G401 (cell line): ENCODE results near the gene LPO. TPM values are rescaled to one million over a fixed set of nuclear protein-coding genes. Genes with fewer than 3 reads are reported as not detected.

Experiments used
- DNase-seq: peaks from one replicate; pipeline ENCODE4 v3.0.0-alpha.2; 2015; ENCODE audit warnings: low spot score
- in situ Hi-C: cut with HindIII; loops from 2 replicates; pipeline ENCODE4 v1.10.0; 2016; ENCODE audit warnings: low sequenced_read_pairs, mixed read lengths
- total RNA-seq: library from RNA; depleted of rRNA; stranded (reverse); fragments of >200 nt; shearing (Covaris generic); gene quantifications from 2 replicates; pipeline ENCODE4 v1.2.3, GENCODE V29; 2014; rRNA removed

The LPO gene
- total RNA-seq, result not detected in 2 replicates

- no peak for DNase-seq
Measured at GRCh38 chr17:58238147-58238634, at the start of gene LPO. Gene LPO, plus strand, starts transcription at chr17:58238584. Its CDS starts 4,396 bp downstream, at chr17:58242980.

DNA sequence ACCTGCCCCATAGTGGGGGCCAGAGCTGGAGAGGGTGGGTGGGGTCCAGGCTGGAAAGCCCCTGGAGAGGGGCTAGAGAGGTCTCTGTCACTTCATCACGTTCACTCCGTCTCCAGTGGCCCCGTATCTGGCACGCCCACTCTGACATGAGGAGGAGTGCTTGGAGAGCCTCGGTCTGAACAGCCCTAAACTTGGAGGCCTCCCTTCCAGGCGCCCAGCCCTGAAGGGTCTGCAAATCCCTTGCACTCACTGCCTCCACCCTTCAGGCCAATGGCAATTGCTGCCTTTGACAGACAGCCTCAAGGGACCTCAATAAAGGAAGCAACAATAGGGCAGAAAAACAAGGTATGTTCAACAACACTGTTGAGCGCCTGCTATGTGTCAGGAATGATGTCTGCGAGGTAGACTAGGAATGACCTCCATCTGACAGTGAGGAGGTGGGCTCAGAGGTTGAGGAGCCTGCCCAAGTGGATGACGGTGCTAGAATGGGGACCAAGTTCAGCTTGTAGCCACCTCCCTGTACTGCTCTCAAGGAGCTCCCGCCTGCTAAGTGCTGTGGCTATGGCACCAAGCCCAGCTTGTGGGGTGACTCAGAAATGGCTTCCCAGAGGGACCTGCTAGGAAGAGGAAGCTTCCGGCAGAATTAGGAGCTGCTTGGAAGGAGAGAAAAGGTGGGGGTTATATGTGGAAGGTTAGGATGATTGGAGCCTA, 48.8 kb upstream of the LPO start:
- no peak for DNase-seq
- in situ Hi-C loops, result no loop called here

More at GRCh38 chr17:58238147-58238634, at the start of gene LPO:
- in situ Hi-C loops, result no loop called here

DNA sequence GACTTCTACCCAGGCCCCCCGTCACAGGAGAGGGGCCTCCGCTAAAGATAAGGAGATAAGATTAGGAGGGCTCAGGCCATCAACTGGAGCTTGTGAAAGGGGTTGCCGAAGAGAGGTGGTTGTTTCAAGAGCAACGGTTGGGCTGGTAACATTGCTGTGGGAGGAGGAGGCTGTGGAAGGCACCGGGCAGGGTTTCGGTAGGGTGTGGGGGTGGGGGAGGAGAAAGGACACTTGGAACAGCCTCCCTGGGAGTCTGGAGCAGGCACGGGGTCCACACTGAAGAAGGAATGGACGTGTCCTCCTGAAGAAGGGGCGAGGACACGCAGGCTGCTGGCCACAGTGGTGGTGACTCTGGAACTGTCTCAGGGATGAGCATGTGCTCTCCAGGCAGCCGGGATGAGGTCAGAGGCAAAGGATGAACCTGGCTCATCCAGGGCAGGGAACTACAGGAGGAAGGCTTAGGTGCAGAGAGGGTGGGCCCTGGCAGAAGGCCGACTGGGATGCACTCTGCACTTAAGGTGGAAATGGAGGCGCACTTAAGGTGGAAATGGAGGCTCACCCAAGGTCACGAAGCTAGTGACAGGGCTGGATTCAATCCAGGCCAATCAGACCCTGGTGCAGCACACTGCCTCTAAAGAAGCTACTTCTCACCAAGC, 47.0 kb upstream of the LPO start:
- in situ Hi-C loops, result no loop called here
- DNase-seq, result no peak

- in situ Hi-C loops, result no loop called here
- DNase-seq, result no peak
Measured at GRCh38 chr17:58192612-58193011, 45.8 kb upstream of the LPO start, which contains the start of gene EPX. Gene EPX, plus strand, starts transcription at chr17:58192726. Its CDS starts 121 bp downstream, at chr17:58192847.

GRCh38 chr17:58193641-58194255, 44.6 kb upstream of the LPO start:
- in situ Hi-C loops, result no loop called here
- DNase-seq, result no peak

DNA sequence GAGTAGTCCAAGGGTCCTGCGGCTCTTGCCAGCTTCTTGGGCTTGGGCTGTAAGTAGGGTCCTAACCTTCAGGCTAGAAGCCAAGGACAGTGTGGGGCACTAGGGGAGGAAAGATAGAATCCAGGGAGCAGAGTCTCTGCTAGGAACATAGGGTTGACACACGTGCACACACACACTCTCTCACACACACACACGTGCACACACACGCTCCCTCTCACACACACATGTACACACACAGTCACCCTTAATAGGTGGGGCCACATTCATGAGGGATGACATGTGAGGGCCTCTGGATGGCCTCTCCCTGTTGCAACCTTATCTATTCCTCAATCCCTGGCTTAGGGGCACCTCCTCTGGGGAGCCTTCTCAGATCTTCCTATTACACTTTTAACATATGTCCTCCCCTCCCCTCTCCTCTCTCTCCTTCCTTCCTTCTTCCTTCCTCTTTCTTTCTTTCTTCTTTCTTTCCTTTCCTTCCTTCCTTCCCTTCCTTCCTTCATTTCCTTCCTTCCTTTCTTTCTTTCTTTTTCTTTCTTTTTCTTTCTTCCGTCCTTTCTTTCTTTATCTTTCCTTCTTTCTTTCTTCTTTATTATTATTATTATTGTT, 42.8 kb upstream of the LPO start:
- DNase-seq, result no peak
- in situ Hi-C loops, result no loop called here

DNA sequence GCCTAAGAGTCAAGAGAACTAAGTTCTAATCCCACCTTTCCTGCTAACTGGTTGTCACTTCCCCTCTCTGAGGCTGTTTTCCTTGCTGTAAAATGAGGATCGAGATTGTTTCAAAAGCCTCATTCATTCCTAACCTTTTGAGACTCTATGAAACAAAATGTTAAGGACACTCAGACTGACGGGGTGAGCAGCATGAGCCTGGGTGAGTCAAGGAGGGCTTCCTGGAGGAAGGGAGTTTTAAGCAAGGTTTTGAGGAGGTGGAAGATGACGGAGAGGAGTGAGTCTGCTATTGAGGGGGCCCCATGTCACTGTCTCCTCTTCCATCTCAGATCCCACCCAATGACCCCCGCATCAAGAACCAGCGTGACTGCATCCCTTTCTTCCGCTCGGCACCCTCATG, 41.8 kb upstream of the LPO start:
- no peak for DNase-seq
- in situ Hi-C loops, result no loop called here

DNA sequence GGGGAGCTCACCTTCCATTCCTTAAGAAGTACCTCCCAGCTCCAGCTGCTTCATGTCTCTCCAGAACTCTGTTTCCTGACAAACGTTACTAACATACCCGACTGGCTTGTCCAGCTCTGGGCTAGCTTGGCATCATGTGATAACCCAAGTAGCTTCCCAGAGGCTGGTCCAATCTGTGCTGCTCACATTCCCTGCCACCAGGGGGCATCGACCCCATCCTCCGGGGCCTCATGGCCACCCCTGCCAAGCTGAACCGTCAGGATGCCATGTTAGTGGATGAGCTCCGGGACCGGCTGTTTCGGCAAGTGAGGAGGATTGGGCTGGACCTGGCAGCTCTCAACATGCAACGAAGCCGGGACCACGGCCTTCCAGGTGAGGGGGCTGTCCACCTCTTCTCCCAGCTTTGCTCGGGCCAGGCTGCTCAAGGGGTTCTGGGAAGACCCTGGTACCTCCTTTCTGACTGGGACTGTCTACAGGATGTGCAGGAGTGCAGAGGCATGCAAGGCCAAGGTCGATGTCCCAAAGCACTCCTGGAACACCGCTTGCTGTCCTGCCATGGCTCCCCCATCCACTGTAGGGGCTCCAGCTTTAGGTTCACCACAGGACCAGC, 38.3 kb upstream of the LPO start:
- peak; percentile 37 for DNase-seq
- in situ Hi-C loops, result no loop called here

DNA sequence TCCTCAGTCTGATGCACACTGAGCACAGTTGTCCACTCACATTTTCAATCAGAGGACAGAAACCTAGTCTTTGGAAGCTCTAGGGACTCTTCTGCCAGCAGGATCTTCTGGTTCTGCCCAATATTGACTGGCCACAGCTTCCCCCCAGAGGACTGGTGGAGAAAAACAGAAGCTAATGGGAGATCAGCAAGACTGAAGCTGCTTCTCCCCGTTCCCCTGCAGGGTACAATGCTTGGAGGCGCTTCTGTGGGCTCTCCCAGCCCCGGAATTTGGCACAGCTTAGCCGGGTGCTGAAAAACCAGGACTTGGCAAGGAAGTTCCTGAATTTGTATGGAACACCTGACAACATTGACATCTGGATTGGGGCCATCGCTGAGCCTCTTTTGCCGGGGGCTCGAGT, 35.5 kb upstream of the LPO start:
- in situ Hi-C loops, result no loop called here
- no peak for DNase-seq

DNA sequence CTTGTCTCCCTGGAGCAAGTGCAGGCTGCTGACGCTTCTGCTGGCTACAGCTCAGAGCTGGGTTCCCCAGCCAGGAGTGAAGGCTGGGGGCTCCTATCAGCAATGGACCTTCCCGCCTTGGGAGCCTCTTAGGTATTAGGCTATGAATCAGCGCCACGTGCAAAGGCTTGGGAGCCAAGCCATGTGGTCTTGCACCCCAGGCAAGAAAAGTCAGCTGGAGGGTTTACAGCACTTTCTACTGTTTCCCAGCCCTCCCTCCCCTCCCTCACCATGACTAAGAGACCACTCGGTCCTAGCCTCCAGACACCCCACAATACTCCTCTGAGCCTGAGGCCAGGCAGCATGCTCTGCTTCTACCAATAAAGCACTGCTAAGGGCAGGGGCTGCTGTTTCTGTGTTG, 33.6 kb upstream of the LPO start:
- in situ Hi-C loops, result no loop called here
- DNase-seq, result no peak

DNA sequence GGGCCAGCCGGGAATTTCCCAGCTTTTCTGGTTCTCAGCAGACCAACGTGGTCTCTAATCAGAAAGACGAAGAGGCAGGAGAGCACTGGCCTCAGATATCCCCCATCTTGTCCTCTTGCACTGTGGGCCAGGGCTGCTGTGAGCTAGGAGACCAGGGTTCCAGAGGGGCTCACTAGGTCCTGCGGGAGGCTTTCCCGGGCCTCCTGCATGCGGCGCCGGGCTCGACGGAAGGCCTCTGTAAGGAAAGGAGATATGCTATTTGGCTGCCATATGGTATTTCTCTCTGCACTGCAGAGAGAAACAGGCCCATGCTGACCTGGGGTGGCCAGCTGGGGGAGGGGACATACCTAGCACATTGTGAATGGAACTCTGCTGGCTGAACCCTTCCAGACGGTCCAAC, 32.4 kb upstream of the LPO start:
- DNase-seq, result no peak
- in situ Hi-C loops, result no loop called here

DNA sequence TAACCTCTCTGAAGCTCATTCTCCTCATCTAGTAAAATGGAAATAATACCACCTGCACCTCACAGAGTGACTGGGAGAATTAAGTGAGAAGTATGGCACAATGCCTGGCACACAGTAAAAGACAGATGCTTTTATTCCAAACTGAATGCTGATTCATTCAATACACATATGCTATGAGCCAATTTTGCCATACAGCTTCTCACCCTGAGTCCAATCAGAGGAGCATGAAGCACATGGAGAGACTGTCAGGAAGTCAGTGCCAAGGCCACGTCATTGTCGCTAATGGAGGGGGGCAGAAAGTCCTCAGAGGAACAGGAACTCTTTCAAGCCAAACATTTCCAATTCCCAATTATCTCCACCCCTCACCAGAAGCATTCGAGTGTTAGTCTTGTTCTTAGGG, 30.9 kb upstream of the LPO start:
- no peak for DNase-seq
- in situ Hi-C loops, result no loop called here

DNA sequence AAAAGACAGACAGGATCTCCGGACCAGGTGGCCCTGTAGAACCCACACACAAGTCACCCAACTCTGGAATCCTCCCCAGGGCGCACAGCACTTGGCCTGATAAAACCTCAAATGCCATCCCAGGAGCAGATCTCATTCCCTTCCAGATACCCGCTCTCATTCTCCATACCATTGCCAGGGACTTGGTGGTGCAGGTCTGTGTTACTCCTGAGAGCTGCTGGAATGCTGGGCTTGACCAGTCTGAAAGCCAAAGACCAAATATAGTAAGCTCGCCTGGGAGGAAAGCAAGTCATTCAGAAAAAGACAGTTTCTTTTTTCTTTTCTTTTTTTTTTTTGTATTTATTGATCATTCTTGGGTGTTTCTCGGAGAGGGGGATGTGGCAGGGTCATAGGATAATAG, 30.0 kb upstream of the LPO start:
- DNase-seq, result no peak

GRCh38 chr17:58210922-58211321, 27.5 kb upstream of the LPO start:
- no peak for DNase-seq
- in situ Hi-C loops, result no loop called here

More for the DNA sequence above, 30.0 kb upstream of the LPO start:
- in situ Hi-C loops, result no loop called here

DNA sequence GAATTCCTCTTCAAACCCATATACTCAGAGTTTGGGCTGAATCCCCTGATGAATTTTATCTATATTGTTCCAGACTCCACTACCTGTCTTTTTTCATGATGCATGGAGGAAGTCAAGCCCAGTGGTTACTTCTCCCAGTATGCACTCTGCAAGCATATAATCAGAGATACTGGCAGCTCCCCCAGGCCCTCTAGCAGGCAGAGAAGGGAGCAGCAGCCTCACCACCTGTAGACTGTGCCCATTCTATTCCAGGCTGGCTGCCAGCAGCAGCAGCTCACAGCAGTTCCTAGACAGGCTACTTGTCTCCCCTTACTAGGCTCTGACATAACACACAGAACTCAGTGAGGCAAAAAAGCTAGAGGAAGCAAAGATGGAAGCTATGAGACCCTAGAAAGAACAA, 22.7 kb upstream of the LPO start:
- in situ Hi-C loops, result no loop called here
- peak; percentile 17 for DNase-seq

DNA sequence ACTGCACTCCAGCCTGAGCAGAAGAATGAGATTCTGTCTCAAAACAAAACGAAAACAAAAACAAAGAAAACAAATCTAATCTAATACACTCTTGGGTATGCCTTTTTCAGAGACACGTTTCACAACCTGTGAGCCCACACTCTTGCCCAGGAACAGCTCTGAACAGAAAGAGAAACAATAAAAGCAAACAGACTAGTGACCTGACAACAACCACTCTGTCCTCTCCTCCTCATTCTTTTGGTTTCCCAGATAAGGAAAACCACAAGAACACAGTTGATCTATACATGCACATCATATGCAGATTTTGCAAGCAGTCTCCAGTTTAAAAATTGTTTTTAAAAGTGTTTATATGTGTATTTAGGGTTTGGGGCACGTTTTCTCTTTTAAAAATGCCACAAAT, 20.6 kb upstream of the LPO start:
- DNase-seq, result no peak
- in situ Hi-C loops, result no loop called here

- in situ Hi-C loops, result no loop called here
Measured at GRCh38 chr17:58219007-58219788, 19.2 kb upstream of the LPO start, which contains the start of gene MKS1. Gene MKS1, minus strand, starts transcription at chr17:58219255. Its CDS starts 25 bp downstream, at chr17:58219230.

GRCh38 chr17:58219789-58220183, 18.6 kb upstream of the LPO start:
- in situ Hi-C loops, result no loop called here
- DNase-seq, result no peak

More at GRCh38 chr17:58219007-58219788, 19.2 kb upstream of the LPO start, which contains the start of gene MKS1:
- DNase-seq, result peak; percentile 91

DNA sequence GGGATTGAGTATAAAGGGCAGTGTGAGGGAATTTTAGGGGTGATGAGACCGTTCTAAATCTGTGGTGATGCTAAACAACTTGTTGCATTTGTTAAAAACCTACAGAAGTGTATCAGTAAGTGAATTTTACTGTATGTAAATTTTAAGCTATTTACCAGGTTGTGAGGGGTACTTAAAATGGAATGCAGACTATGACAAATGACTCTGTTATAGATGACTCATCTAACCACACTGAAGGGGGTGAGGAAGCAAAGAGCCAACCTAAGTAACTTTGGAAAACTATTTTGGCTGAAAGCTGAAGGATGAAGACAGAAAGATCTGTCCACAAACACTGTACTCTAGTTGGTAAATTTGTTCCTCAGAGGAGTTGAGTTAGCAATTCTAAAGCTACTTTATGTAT, 14.1 kb upstream of the LPO start:
- in situ Hi-C loops, result no loop called here
- DNase-seq, result no peak
